K562 (cell line): ENCODE results near the gene USP20. TPM values are rescaled to one million over a fixed set of nuclear protein-coding genes. Genes with fewer than 3 reads are reported as not detected.

ENCODE experiments used
- ARID4B ChIP-seq: sonication (generic); formaldehyde crosslinking; IDR thresholded peaks from 2 replicates; pipeline ENCODE4 v1.8.0; 2022; ENCODE audit warnings: mild to moderate bottlenecking, missing genetic modification reagents
- ATF3 ChIP-seq, 2 experiments: fragments of 450-650 bp in 1 of 2; sonication (generic) in 1 of 2; formaldehyde crosslinking in 1 of 2; IDR thresholded peaks in 1 of 2; conservative IDR thresholded peaks in 1 of 2; 2 replicates each; pipeline versions ENCODE4 v1.6.1 to v1.8.1; 2016 to 2023; ENCODE audit warnings: mild to moderate bottlenecking in 2 of 2, moderate library complexity in 2 of 2, inconsistent platforms in 1 of 2, missing genetic modification reagents in 1 of 2
- BRD4 ChIP-seq: fragments of 200-600 bp; sonication (generic); IDR thresholded peaks from 2 replicates; pipeline ENCODE4 v1.6.1; 2017; ENCODE audit warnings: inconsistent platforms
- HDAC8 ChIP-seq: fragments of 450-650 bp; IDR thresholded peaks from 2 replicates; pipeline ENCODE4 v1.6.1; 2016; ENCODE audit warnings: mild to moderate bottlenecking, missing genetic modification characterization, moderate library complexity, missing compliant biosample characterization
- KAT7 ChIP-seq: sonication (generic); formaldehyde crosslinking; IDR thresholded peaks from 2 replicates; pipeline ENCODE4 v1.8.0; 2022; ENCODE audit warnings: missing genetic modification reagents, mild to moderate bottlenecking, borderline replicate concordance
- MAFG ChIP-seq: fragments of 450-650 bp; conservative IDR thresholded peaks from 2 replicates; pipeline ENCODE4 v1.6.1; 2016; ENCODE audit warnings: missing genetic modification characterization, missing compliant biosample characterization
- MTA1 ChIP-seq: fragments of 450-650 bp; IDR thresholded peaks from 2 replicates; pipeline ENCODE4 v1.6.1; 2017; ENCODE audit warnings: borderline replicate concordance
- MXI1 ChIP-seq: IDR thresholded peaks from 2 replicates; pipeline ENCODE4 v1.6.1; 2011; ENCODE audit warnings: low read depth, mild to moderate bottlenecking, improper control_type of control experiment, low read length
- USF1 ChIP-seq: sonication (generic); formaldehyde crosslinking; IDR thresholded peaks from 2 replicates; pipeline ENCODE4 v1.9.0; 2022; ENCODE audit warnings: mild to moderate bottlenecking, missing genetic modification reagents
- ZNF232 ChIP-seq: sonication (generic); formaldehyde crosslinking; IDR thresholded peaks from 2 replicates; pipeline ENCODE4 v1.8.0; 2022; ENCODE audit warnings: mild to moderate bottlenecking, missing genetic modification reagents
- polyA plus RNA-seq, 8 experiments: library from polyadenylated mRNA; depleted of rRNA in 4 of 8; stranded (reverse) in 5 of 8; unstranded in 3 of 8; fragments of >200 nt; fragmentation: Nextera tagmentation in 2 of 8; fragmentation: Illumina TruSeq in 1 of 8; extraction: Ambion mirVana in 2 of 8; extraction: Trizol in 1 of 8; gene quantifications; 2 replicates each; pipeline versions ENCODE4 v1.2.1 to v1.2.3, GENCODE V29; 2011 to 2014; ENCODE audit warnings: inconsistent platforms in 1 of 8, missing spikeins in 1 of 8
- total RNA-seq, 7 experiments: library from RNA; depleted of rRNA in 6 of 7; stranded (reverse); fragments of >200 nt in 6 of 7; fragmentation: Illumina TruSeq in 2 of 7; extraction: Trizol in 2 of 7; gene quantifications; 2 replicates each; pipeline versions ENCODE4 v1.2.1 to v1.2.3, GENCODE V29; 2011 to 2021; ENCODE audit warnings: low replicate concordance in 1 of 7
- TF ChIP-seq, protein P1 (sequence below): fragments of 150-350 bp; conservative IDR thresholded peaks from 2 replicates; pipeline ENCODE4 v1.6.1; 2014; ENCODE audit warnings: low read length
- TF ChIP-seq, protein P2 (sequence below): fragments of 250-450 bp; sonication (Bioruptor Pico); IDR thresholded peaks from 2 replicates; pipeline ENCODE4 v1.8.0; 2021; ENCODE audit warnings: moderate library complexity, mild to moderate bottlenecking, inconsistent platforms

The USP20 gene
- total and polyA plus RNA-seq, 9 of the 15 experiments (the other 6 are each of a cell fraction or from before 2014, with no cell fraction given) = 1.9 to 136 (median 49.1) TPM

GRCh38 chr9:129863059-129863690, 27.9 kb downstream of the USP20 start (continued):
- TF ChIP-seq, protein P1, sequence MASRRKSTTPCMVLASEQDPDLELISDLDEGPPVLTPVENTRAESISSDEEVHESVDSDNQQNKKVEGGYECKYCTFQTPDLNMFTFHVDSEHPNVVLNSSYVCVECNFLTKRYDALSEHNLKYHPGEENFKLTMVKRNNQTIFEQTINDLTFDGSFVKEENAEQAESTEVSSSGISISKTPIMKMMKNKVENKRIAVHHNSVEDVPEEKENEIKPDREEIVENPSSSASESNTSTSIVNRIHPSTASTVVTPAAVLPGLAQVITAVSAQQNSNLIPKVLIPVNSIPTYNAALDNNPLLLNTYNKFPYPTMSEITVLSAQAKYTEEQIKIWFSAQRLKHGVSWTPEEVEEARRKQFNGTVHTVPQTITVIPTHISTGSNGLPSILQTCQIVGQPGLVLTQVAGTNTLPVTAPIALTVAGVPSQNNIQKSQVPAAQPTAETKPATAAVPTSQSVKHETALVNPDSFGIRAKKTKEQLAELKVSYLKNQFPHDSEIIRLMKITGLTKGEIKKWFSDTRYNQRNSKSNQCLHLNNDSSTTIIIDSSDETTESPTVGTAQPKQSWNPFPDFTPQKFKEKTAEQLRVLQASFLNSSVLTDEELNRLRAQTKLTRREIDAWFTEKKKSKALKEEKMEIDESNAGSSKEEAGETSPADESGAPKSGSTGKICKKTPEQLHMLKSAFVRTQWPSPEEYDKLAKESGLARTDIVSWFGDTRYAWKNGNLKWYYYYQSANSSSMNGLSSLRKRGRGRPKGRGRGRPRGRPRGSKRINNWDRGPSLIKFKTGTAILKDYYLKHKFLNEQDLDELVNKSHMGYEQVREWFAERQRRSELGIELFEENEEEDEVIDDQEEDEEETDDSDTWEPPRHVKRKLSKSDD = no peak
- TF ChIP-seq HDAC8 (tag) (peak; percentile 87), BRD4 (peak; percentile 81; the same call in 1 of the 2 replicates), MAFG (peak; percentile 94), MTA1 (peak; percentile 95), USF1 (CRISPR knock-in tag) (peak; percentile 44; the same call in 1 of the 2 replicates), ZNF232 (CRISPR knock-in tag) (no peak), MXI1 (peak; percentile 77), ARID4B (peak; percentile 85), KAT7 (CRISPR knock-in tag) (peak; percentile 91; the same call in 1 of the 2 replicates), ATF3 (IDR thresholded peaks at IDR 0.05) (no peak), ATF3 (CRISPR knock-in tag; conservative IDR thresholded peaks at IDR 0.05) (peak; percentile 100)
- TF ChIP-seq, protein P2, sequence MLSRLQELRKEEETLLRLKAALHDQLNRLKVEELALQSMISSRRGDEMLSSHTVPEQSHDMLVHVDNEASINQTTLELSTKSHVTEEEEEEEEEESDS (CRISPR knock-in tag) = no peak
